CD4-positive, CD25-positive, alpha-beta regulatory T cell (primary cell): Measurements from ENCODE around the gene DACH1. TPM values are rescaled to one million over a fixed set of nuclear protein-coding genes. Genes with fewer than 3 reads are reported as not detected.
"Not testable (repeated sequence)": the region's sequence is repeated elsewhere in the genome, so short reads cannot be mapped to it uniquely, and the experiment has no call there.

Source experiments
- ATAC-seq, 2 donors: fragments of 150-1000 bp; cut with Tn5 transposase; one replicate each; pipeline ENCODE4 v1.10.0; 2021; ENCODE audit warnings: low read depth in 2 of 2, moderate number of reproducible peaks in 2 of 2, moderate library complexity in 1 of 2
- DNase-seq, 3 donors: peaks; one replicate each; pipeline versions ENCODE4 v3.0.0 to v3.0.0-alpha.2; 2012 to 2022; ENCODE audit warnings: mixed read lengths in 1 of 3
- H3K27ac ChIP-seq: one replicate; pipeline ENCODE4 v1.7.0; 2013; ENCODE audit warnings: mild to moderate bottlenecking, low read length; ENCODE audit not compliant: insufficient read depth, poor library complexity, severe bottlenecking
- H3K27me3 ChIP-seq: one replicate; pipeline ENCODE4 v1.7.0; 2013; ENCODE audit warnings: low read length; ENCODE audit not compliant: control insufficient read depth, insufficient read depth
- H3K36me3 ChIP-seq: one replicate; pipeline ENCODE4 v1.7.0; 2013; ENCODE audit warnings: mild to moderate bottlenecking, low read length, moderate library complexity; ENCODE audit not compliant: control insufficient read depth, insufficient read depth
- H3K4me1 ChIP-seq: 2 replicates; pipeline ENCODE4 v1.7.0; 2013; ENCODE audit warnings: mild to moderate bottlenecking, low read length; ENCODE audit not compliant: insufficient read depth, control insufficient read depth, poor library complexity, severe bottlenecking
- H3K4me3 ChIP-seq: one replicate; pipeline ENCODE4 v1.7.0; 2013; ENCODE audit warnings: low read depth, mild to moderate bottlenecking, low read length, moderate library complexity
- H3K9me3 ChIP-seq, 2 experiments: 1 replicate in 1 of 2; 2 replicates in 1 of 2; pipeline ENCODE4 v1.7.0; 2013; ENCODE audit warnings: low read length in 2 of 2, mild to moderate bottlenecking in 1 of 2, moderate library complexity in 1 of 2; ENCODE audit not compliant: control insufficient read depth in 2 of 2
- H3K27ac Mint-ChIP-seq, 3 donors: one replicate each; pipeline ENCODE4 v1.8.0; 2020 to 2022; ENCODE audit warnings: mild to moderate bottlenecking in 3 of 3, mixed read lengths in 3 of 3, moderate library complexity in 2 of 3
- H3K27me3 Mint-ChIP-seq: one replicate; pipeline ENCODE4 v1.8.0; 2022; ENCODE audit warnings: mild to moderate bottlenecking, mixed read lengths
- H3K36me3 Mint-ChIP-seq: one replicate; pipeline ENCODE4 v1.8.0; 2020; ENCODE audit warnings: mixed read lengths
- H3K4me1 Mint-ChIP-seq, 4 donors: one replicate each; pipeline ENCODE4 v1.8.0; 2020 to 2022; ENCODE audit warnings: mixed read lengths in 4 of 4, mild to moderate bottlenecking in 1 of 4
- H3K4me3 Mint-ChIP-seq, 4 donors: one replicate each; pipeline ENCODE4 v1.8.0; 2020 to 2022; ENCODE audit warnings: mild to moderate bottlenecking in 4 of 4, mixed read lengths in 4 of 4, moderate library complexity in 3 of 4
- H3K9me3 Mint-ChIP-seq, 7 donors: one replicate each; pipeline ENCODE4 v1.8.0; 2020 to 2022; ENCODE audit warnings: mixed read lengths in 7 of 7, mild to moderate bottlenecking in 3 of 7, moderate library complexity in 2 of 7
- polyA plus RNA-seq, 4 donors: library from polyadenylated mRNA; unstranded; fragments of 300-500 nt; fragmentation: Illumina TruSeq; gene quantifications; one replicate each; pipeline ENCODE4 v1.2.3, GENCODE V29; 2021
- total RNA-seq: library from RNA; stranded (reverse); gene quantifications from one replicate; pipeline ENCODE4 v1.2.3, GENCODE V29; 2022

DACH1 gene
- total and polyA plus RNA-seq, 5 donors from 2014 or later = 0.47 TPM; not detected in 4

DNA sequence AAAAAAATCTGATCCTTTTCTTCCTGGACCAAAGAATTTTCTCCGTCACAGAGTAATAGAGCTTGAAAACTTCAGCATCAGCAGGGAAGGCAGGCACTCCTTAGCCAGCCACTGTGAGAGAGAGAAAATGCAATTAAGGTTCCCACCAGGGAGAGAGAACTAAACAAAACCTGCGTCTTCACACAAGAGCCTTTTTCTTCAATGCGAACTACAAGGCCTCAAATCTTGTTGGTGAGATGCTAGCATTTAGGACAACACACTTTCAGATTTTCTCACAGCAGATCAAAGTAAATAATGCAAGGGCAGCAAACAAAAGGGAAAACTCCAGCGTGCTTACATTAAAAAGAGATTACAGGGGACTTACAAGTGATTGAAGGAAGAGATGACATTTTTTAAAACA, 80.1 kb downstream of the DACH1 start:
- H3K27me3 Mint-ChIP-seq = no peaks in the 10 kb centered on the region
- peaks cover 0 to 21% (median 3%) of the 10 kb centered on the region in 7 donors for H3K9me3 Mint-ChIP-seq
- Histone ChIP-seq H3K27me3 (no peaks in the 10 kb centered on the region), H3K4me1 (no peaks in the 10 kb centered on the region), H3K9me3 (no peaks in the 10 kb centered on the region), H3K27ac (no peak overlapping the region), H3K4me3 (no peak overlapping the region), H3K36me3 (no peaks in the 10 kb centered on the region)
- no peak overlapping the region for H3K27ac Mint-ChIP-seq
- ATAC-seq (no peak), DNase-seq (no peak)
- no peak overlapping the region for H3K4me3 Mint-ChIP-seq
- no peaks in the 10 kb centered on the region for H3K4me1 Mint-ChIP-seq
- H3K36me3 Mint-ChIP-seq = no peaks in the 10 kb centered on the region

DNA sequence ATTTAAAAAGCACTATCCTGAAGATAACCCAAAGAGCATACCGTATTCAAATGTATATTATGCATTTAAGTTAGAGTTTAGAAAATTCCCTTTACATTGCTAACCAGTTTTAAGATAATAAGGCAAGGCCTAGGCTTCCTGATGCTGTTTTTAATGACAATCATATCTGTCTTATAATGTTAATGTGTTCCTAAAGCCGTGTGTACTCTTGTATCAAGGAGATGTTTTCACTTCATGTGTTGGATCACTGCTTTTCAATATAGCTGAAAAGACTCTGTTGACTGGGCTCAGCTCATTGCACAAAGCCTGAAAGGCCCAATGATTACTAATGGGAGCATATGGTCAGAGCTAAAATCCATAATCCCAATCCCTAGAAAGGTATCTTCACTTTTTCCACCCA, 81.6 kb downstream of the DACH1 start:
- peaks cover 0 to 16% (median 3%) of the 10 kb centered on the region in 7 donors for H3K9me3 Mint-ChIP-seq
- H3K36me3 ChIP-seq = no peaks in the 10 kb centered on the region
- no peaks in the 10 kb centered on the region for H3K9me3 ChIP-seq
- ATAC-seq = no peak
- H3K36me3 Mint-ChIP-seq = no peaks in the 10 kb centered on the region
- no peaks in the 10 kb centered on the region for H3K27me3 ChIP-seq
- H3K4me1 Mint-ChIP-seq = no peaks in the 10 kb centered on the region
- no peak for DNase-seq
- no peak overlapping the region for H3K27ac Mint-ChIP-seq
- no peaks in the 10 kb centered on the region for H3K27me3 Mint-ChIP-seq
- no peak overlapping the region for H3K4me3 ChIP-seq
- H3K27ac ChIP-seq = no peak overlapping the region
- H3K4me1 ChIP-seq = no peaks in the 10 kb centered on the region
- no peak overlapping the region for H3K4me3 Mint-ChIP-seq

DNA sequence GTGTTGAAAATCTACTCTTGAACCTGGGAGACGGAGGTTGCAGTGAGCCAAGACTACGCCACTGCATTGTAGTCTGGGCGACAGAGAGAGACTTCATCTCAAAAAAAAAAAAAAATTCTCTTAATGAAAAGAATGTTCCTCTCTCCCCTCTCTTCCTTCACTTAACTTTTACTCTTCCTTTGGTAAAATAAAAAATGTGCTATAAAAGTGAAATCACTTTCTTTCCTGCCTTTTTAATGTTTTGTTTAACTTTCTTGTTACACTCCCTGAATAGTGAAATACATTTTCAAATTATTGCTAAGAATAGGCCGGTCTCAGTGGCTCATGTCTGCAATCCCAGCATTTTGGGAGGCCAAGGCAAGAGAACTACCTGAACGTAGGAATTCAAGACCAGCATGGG, 86.5 kb downstream of the DACH1 start:
- Mint-ChIP-seq H3K27ac (no peak overlapping the region), H3K4me1 (no peaks in the 10 kb centered on the region), H3K27me3 (no peaks in the 10 kb centered on the region), H3K4me3 (no peak overlapping the region), H3K9me3 (peaks cover 0 to 13% (median 3%) of the 10 kb centered on the region in 7 donors), H3K36me3 (no peaks in the 10 kb centered on the region)
- Histone ChIP-seq H3K4me3 (no peak overlapping the region), H3K9me3 (no peaks in the 10 kb centered on the region), H3K27me3 (no peaks in the 10 kb centered on the region), H3K36me3 (no peaks in the 10 kb centered on the region), H3K4me1 (no peaks in the 10 kb centered on the region), H3K27ac (no peak overlapping the region)
- DNase-seq (no peak), ATAC-seq (no peak)

DNA sequence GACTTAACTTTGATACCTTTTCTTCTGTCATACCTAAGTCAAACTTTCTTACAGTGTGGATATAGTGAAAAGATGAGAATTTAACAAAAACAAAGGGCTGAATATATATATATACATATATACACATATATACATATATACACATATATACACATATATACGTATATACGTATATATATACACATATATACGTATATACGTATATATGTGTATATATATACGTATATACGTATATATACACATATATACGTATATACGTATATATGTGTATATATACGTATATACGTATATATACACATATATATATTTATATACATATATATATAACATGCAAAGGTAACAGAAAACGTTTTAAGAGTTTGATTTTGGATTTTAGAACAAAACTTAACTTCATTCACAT, 88.0 kb downstream of the DACH1 start:
- not testable (repeated sequence) for H3K27ac Mint-ChIP-seq, H3K4me1 Mint-ChIP-seq, H3K27me3 ChIP-seq, H3K9me3 ChIP-seq, H3K4me3 ChIP-seq, H3K36me3 Mint-ChIP-seq, H3K4me1 ChIP-seq, H3K4me3 Mint-ChIP-seq, ATAC-seq, H3K9me3 Mint-ChIP-seq, H3K27ac ChIP-seq, H3K27me3 Mint-ChIP-seq, DNase-seq, H3K36me3 ChIP-seq

DNA sequence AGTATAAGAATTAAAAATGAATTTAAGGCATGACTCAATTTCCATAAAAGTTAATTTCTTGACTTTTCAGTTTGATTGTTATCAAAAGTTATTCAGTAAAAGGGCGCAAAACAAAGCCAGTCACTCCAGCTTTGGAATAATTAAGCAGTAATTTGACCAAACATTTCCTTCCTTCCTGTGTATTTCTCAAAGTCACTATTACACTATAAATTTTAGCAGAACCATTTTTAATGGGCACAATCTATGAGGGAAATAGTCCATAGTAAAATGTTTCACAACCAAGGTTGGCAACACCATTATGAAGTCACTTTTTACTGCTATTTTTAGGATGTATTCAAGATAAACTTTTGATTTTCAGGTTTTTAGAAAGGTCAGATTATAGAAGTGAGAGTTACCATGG, 91.0 kb downstream of the DACH1 start:
- Histone ChIP-seq H3K4me3 (no peak overlapping the region), H3K27me3 (no peaks in the 10 kb centered on the region), H3K36me3 (no peaks in the 10 kb centered on the region), H3K9me3 (peaks cover 0 to 3% of the 10 kb centered on the region in 2 experiments), H3K27ac (no peak overlapping the region), H3K4me1 (no peaks in the 10 kb centered on the region)
- Mint-ChIP-seq H3K4me1 (no peaks in the 10 kb centered on the region), H3K9me3 (peaks cover 0 to 3% (median 0%) of the 10 kb centered on the region in 7 donors), H3K36me3 (no peaks in the 10 kb centered on the region), H3K4me3 (no peak overlapping the region), H3K27me3 (no peaks in the 10 kb centered on the region), H3K27ac (no peak overlapping the region)
- no peak for DNase-seq
- no peak for ATAC-seq

DNA sequence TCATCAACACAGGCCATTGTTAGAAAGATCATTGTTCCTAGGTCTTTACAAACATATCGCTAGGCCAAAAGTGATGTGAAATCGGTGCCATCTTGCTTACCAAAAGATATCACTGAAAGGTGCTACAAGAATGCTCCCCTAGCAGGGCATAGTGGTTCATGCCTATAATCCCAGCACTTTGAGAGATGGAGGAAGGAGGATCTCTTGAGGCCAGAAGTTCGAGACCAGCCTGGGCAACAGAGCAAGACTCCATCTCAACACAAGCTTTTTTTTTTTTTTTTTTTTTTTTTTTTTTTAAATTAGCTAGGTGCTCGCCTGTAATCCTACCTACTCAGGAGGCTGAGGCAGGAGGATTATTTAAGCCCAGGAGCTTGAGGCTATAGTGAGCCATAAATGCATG, 92.1 kb downstream of the DACH1 start:
- H3K27me3 Mint-ChIP-seq = no peaks in the 10 kb centered on the region
- no peak for ATAC-seq
- Histone ChIP-seq H3K36me3 (no peaks in the 10 kb centered on the region), H3K4me3 (no peak overlapping the region), H3K9me3 (peaks cover 0 to 3% of the 10 kb centered on the region in 2 experiments), H3K27me3 (no peaks in the 10 kb centered on the region), H3K4me1 (no peaks in the 10 kb centered on the region), H3K27ac (no peak overlapping the region)
- H3K4me3 Mint-ChIP-seq = no peak overlapping the region
- H3K9me3 Mint-ChIP-seq = peaks cover 0 to 3% (median 0%) of the 10 kb centered on the region in 7 donors
- no peaks in the 10 kb centered on the region for H3K4me1 Mint-ChIP-seq
- no peaks in the 10 kb centered on the region for H3K36me3 Mint-ChIP-seq
- no peak overlapping the region for H3K27ac Mint-ChIP-seq
- no peak for DNase-seq

DNA sequence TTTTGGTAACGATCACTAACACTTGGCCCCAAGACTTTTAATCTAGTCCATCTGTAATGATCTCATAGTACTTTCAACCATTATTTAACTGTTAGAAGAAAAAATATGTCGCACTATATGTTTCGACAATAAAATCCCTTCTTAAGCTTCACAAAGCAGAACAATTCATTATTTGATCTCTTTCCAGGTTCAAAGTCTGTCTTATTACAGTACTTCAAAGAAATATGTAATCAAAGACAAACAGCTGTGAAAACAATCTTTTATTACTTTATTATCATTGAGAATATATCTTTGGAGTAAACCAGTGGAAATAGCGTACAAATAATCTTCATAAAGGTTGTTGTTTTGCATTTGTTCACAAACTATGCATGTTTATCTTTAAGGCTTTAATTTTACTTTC, 93.5 kb downstream of the DACH1 start:
- Histone ChIP-seq H3K4me3 (no peak overlapping the region), H3K27ac (no peak overlapping the region), H3K27me3 (no peaks in the 10 kb centered on the region), H3K4me1 (no peaks in the 10 kb centered on the region), H3K36me3 (no peaks in the 10 kb centered on the region), H3K9me3 (peaks cover 0 to 3% of the 10 kb centered on the region in 2 experiments)
- Mint-ChIP-seq H3K27ac (no peak overlapping the region), H3K4me3 (no peak overlapping the region), H3K9me3 (peaks cover 0 to 2% (median 0%) of the 10 kb centered on the region in 7 donors), H3K4me1 (no peaks in the 10 kb centered on the region), H3K36me3 (no peaks in the 10 kb centered on the region), H3K27me3 (no peaks in the 10 kb centered on the region)
- DNase-seq = no peak
- ATAC-seq = no peak

DNA sequence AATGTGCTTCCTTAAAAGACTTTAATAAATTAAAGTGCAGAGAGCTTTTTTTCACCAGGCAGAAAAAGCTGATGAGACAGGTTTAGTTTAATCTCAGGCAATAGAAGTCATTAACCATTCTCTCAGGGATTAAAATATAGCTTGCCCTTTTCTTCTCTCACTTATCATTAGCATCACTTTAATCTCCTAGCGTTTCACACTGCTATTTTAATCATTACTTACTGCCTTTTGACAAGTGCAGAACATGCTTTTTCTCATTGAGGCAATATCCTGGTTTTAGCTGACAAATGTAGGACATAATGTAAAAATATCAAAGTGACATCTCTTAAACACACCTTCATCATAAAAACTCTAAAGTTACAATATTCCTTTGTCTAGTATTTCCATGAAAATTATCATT, 94.6 kb downstream of the DACH1 start:
- H3K27me3 Mint-ChIP-seq = no peaks in the 10 kb centered on the region
- H3K9me3 Mint-ChIP-seq = peaks cover 0 to 2% (median 0%) of the 10 kb centered on the region in 7 donors

More for the DNA sequence above, 94.6 kb downstream of the DACH1 start:
- no peak overlapping the region for H3K27ac ChIP-seq
- Mint-ChIP-seq H3K27ac (no peak overlapping the region), H3K36me3 (no peaks in the 10 kb centered on the region), H3K4me3 (no peak overlapping the region), H3K4me1 (no peaks in the 10 kb centered on the region)
- H3K4me1 ChIP-seq = no peaks in the 10 kb centered on the region
- H3K4me3 ChIP-seq = no peak overlapping the region
- no peaks in the 10 kb centered on the region for H3K27me3 ChIP-seq
- no peak for ATAC-seq
- DNase-seq = no peak
- peaks cover 0 to 3% of the 10 kb centered on the region in 2 experiments for H3K9me3 ChIP-seq
- H3K36me3 ChIP-seq = no peaks in the 10 kb centered on the region
